HG03342 (cell line): ENCODE results near the gene RAB41.
"Not testable (repeated sequence)": the region's sequence is repeated elsewhere in the genome, so short reads cannot be mapped to it uniquely, and the experiment has no call there.

Experiments
- ATAC-seq: cut with Tn5 transposase; IDR thresholded peaks from one replicate; pipeline ENCODE4 v1.9.1; 2021; ENCODE audit warnings: mild to moderate bottlenecking, moderate library complexity; ENCODE audit not compliant: unreplicated experiment

RAB41 gene

GRCh38 chrX:70281951-70282350 lies at the start of gene RAB41:
TSS of gene RAB41 (plus strand) at chrX:70282172. CDS start at chrX:70282218, 46 bp downstream.
- no peak for ATAC-seq

GRCh38 chrX:70234355-70234754 lies 47.6 kb upstream of the RAB41 start, which contains the start of gene AWAT1:
TSS of gene AWAT1 (plus strand) at chrX:70234655. CDS start at chrX:70234696, 41 bp downstream.
- no peak for ATAC-seq

GRCh38 chrX:70240751-70241150 lies 41.2 kb upstream of the RAB41 start:
- ATAC-seq, result no peak

- no peak for ATAC-seq
Observed at GRCh38 chrX:70241501-70241900, 40.5 kb upstream of the RAB41 start.

GRCh38 chrX:70243601-70244000 lies 38.4 kb upstream of the RAB41 start:
- not testable (repeated sequence) for ATAC-seq

- no peak for ATAC-seq
Observed at GRCh38 chrX:70244881-70245280, 37.1 kb upstream of the RAB41 start.

GRCh38 chrX:70247252-70247651 lies 34.7 kb upstream of the RAB41 start:
- ATAC-seq, result no peak

- ATAC-seq, result no peak
Observed at GRCh38 chrX:70252491-70252890, 29.5 kb upstream of the RAB41 start.

GRCh38 chrX:70253377-70254062 lies 28.5 kb upstream of the RAB41 start:
- no peak for ATAC-seq

- no peak for ATAC-seq
Observed at GRCh38 chrX:70254063-70254400, 27.9 kb upstream of the RAB41 start.

GRCh38 chrX:70254909-70255308 lies 27.1 kb upstream of the RAB41 start:
- no peak for ATAC-seq

- no peak for ATAC-seq
Observed at GRCh38 chrX:70255452-70255851, 26.5 kb upstream of the RAB41 start.

- no peak for ATAC-seq
Observed at GRCh38 chrX:70257423-70258288, 24.3 kb upstream of the RAB41 start.

- no peak for ATAC-seq
Observed at GRCh38 chrX:70260104-70260503, 21.9 kb upstream of the RAB41 start, which contains the start of gene P2RY4. TSS of gene P2RY4 (minus strand) at chrX:70260204. CDS start at chrX:70259624, 580 bp downstream.

GRCh38 chrX:70262952-70263567 lies 18.9 kb upstream of the RAB41 start:
- ATAC-seq, result no peak

- no peak for ATAC-seq
Observed at GRCh38 chrX:70264784-70265183, 17.2 kb upstream of the RAB41 start.

- no peak for ATAC-seq
Observed at GRCh38 chrX:70268034-70268433, 13.9 kb upstream of the RAB41 start, which contains the start of gene ARR3. TSS of gene ARR3 (plus strand) at chrX:70268334. CDS start at chrX:70269386, 1,052 bp downstream.

GRCh38 chrX:70274029-70274428 lies 7.9 kb upstream of the RAB41 start:
- not testable (repeated sequence) for ATAC-seq

- no peak for ATAC-seq
Observed at GRCh38 chrX:70279081-70279480, 2.9 kb upstream of the RAB41 start.

- ATAC-seq, result no peak
Observed at GRCh38 chrX:70280573-70280972, 1.4 kb upstream of the RAB41 start.

GRCh38 chrX:70289168-70289792 lies 7.3 kb downstream of the RAB41 start:
- no peak for ATAC-seq
